Effector memory CD4-positive, alpha-beta T cell (primary cell): ENCODE measurements around the gene TIMM10B.
"Not testable (repeated sequence)": the region's sequence is repeated elsewhere in the genome, so short reads cannot be mapped to it uniquely, and the experiment has no call there.

Source experiments
- DNase-seq, 3 donors: peaks; one replicate each; pipeline ENCODE4 v3.0.0-alpha.2; 2020
- H3K27ac ChIP-seq: 2 replicates; pipeline ENCODE4 v1.7.0; 2013; ENCODE audit warnings: mild to moderate bottlenecking, low read length, moderate library complexity; ENCODE audit not compliant: insufficient read depth, poor library complexity, severe bottlenecking
- H3K27me3 ChIP-seq: replicated peaks from 2 replicates; pipeline ENCODE4 v1.7.0; 2013; ENCODE audit warnings: mild to moderate bottlenecking, low read length; ENCODE audit not compliant: insufficient read depth, control insufficient read depth, poor library complexity, severe bottlenecking
- H3K36me3 ChIP-seq: 2 replicates; pipeline ENCODE4 v1.7.0; 2013; ENCODE audit warnings: mild to moderate bottlenecking, low read length, moderate library complexity; ENCODE audit not compliant: control insufficient read depth, insufficient read depth
- H3K4me1 ChIP-seq: 2 replicates; pipeline ENCODE4 v1.7.0; 2013; ENCODE audit warnings: low read length, mild to moderate bottlenecking; ENCODE audit not compliant: control insufficient read depth, insufficient read depth, poor library complexity, severe bottlenecking
- H3K4me3 ChIP-seq: 2 replicates; pipeline ENCODE4 v1.7.0; 2013; ENCODE audit warnings: low read length, low read depth, mild to moderate bottlenecking; ENCODE audit not compliant: insufficient read depth, poor library complexity, severe bottlenecking
- H3K9me3 ChIP-seq: 2 replicates; pipeline ENCODE4 v1.7.0; 2013; ENCODE audit warnings: mild to moderate bottlenecking, low read length, moderate library complexity; ENCODE audit not compliant: control insufficient read depth

The TIMM10B gene

GRCh38 chr11:6498544-6498943, 17.2 kb downstream of the TIMM10B start:
- Histone ChIP-seq H3K36me3 (peaks cover 40% of the 10 kb centered on the region), H3K4me3 (no peak overlapping the region), H3K27ac (no peak overlapping the region)

GRCh38 chr11:6502382-6502781, 21.1 kb downstream of the TIMM10B start:
- no peaks in the 10 kb centered on the region for H3K4me1 ChIP-seq
- peaks cover 33% of the 10 kb centered on the region for H3K36me3 ChIP-seq
- no peak overlapping the region for H3K4me3 ChIP-seq
- no peak for DNase-seq
- no peaks in the 10 kb centered on the region for H3K27me3 ChIP-seq
- no peak overlapping the region for H3K27ac ChIP-seq
- H3K9me3 ChIP-seq: no peaks in the 10 kb centered on the region

More at GRCh38 chr11:6498544-6498943, 17.2 kb downstream of the TIMM10B start:
- H3K9me3 ChIP-seq: no peaks in the 10 kb centered on the region
- H3K4me1 ChIP-seq: no peaks in the 10 kb centered on the region
- H3K27me3 ChIP-seq: no peaks in the 10 kb centered on the region
- DNase-seq: no peak

- no peaks in the 10 kb centered on the region for H3K9me3 ChIP-seq
- H3K4me1 ChIP-seq: no peaks in the 10 kb centered on the region
- H3K27ac ChIP-seq: no peak overlapping the region
- no peak overlapping the region for H3K4me3 ChIP-seq
- peaks cover 24% of the 10 kb centered on the region for H3K36me3 ChIP-seq
- H3K27me3 ChIP-seq: no peaks in the 10 kb centered on the region
- DNase-seq: no peak
Observed at GRCh38 chr11:6504166-6504565, 22.9 kb downstream of the TIMM10B start.

GRCh38 chr11:6505577-6506240, 24.4 kb downstream of the TIMM10B start:
- H3K4me1 ChIP-seq: no peaks in the 10 kb centered on the region
- DNase-seq: no peak
- H3K9me3 ChIP-seq: no peaks in the 10 kb centered on the region
- no peaks in the 10 kb centered on the region for H3K27me3 ChIP-seq
- no peak overlapping the region for H3K27ac ChIP-seq
- peaks cover 24% of the 10 kb centered on the region for H3K36me3 ChIP-seq
- H3K4me3 ChIP-seq: no peak overlapping the region

GRCh38 chr11:6516865-6517264, 35.6 kb downstream of the TIMM10B start:
- H3K4me1 ChIP-seq: no peaks in the 10 kb centered on the region
- no peak for DNase-seq
- H3K27ac ChIP-seq: no peak overlapping the region
- no peaks in the 10 kb centered on the region for H3K9me3 ChIP-seq
- H3K36me3 ChIP-seq: peaks cover 9% of the 10 kb centered on the region
- no peak overlapping the region for H3K4me3 ChIP-seq
- no peaks in the 10 kb centered on the region for H3K27me3 ChIP-seq

- Histone ChIP-seq H3K4me1 (no peaks in the 10 kb centered on the region), H3K36me3 (no peaks in the 10 kb centered on the region), H3K27me3 (no peaks in the 10 kb centered on the region), H3K27ac (no peak overlapping the region), H3K9me3 (no peaks in the 10 kb centered on the region), H3K4me3 (no peak overlapping the region)
- DNase-seq: no peak
Observed at GRCh38 chr11:6520265-6520664, 39.0 kb downstream of the TIMM10B start.

GRCh38 chr11:6521946-6522345, 40.6 kb downstream of the TIMM10B start:
- H3K4me1 ChIP-seq, H3K36me3 ChIP-seq, H3K4me3 ChIP-seq, H3K9me3 ChIP-seq, H3K27ac ChIP-seq, DNase-seq, H3K27me3 ChIP-seq: not testable (repeated sequence)

- Histone ChIP-seq H3K36me3 (no peaks in the 10 kb centered on the region), H3K4me1 (no peaks in the 10 kb centered on the region), H3K9me3 (no peaks in the 10 kb centered on the region), H3K27ac (no peak overlapping the region), H3K4me3 (no peak overlapping the region), H3K27me3 (no peaks in the 10 kb centered on the region)
- DNase-seq: no peak
Observed at GRCh38 chr11:6523253-6523652, 42.0 kb downstream of the TIMM10B start.

- H3K36me3 ChIP-seq: no peaks in the 10 kb centered on the region
- no peaks in the 10 kb centered on the region for H3K9me3 ChIP-seq
- H3K27me3 ChIP-seq: no peaks in the 10 kb centered on the region
- no peak overlapping the region for H3K4me3 ChIP-seq
- no peak overlapping the region for H3K27ac ChIP-seq
- no peaks in the 10 kb centered on the region for H3K4me1 ChIP-seq
- no peak for DNase-seq
Observed at GRCh38 chr11:6526411-6527135, 45.3 kb downstream of the TIMM10B start.

- Histone ChIP-seq H3K27ac (no peak overlapping the region), H3K4me3 (no peak overlapping the region), H3K9me3 (no peaks in the 10 kb centered on the region), H3K27me3 (no peaks in the 10 kb centered on the region), H3K4me1 (no peaks in the 10 kb centered on the region), H3K36me3 (no peaks in the 10 kb centered on the region)
- no peak for DNase-seq
Observed at GRCh38 chr11:6529266-6529665, 48.0 kb downstream of the TIMM10B start.
